ENCODE data around the gene WDR89.
"Not testable (repeated sequence)": the region's sequence is repeated elsewhere in the genome, so short reads cannot be mapped to it uniquely, and the experiment has no call there.

Gene WDR89

GRCh38 chr14:63642656-63643382 lies 1.1 kb upstream of the WDR89 start:
- peak overlapping the region; percentile 69 for H3K4me3 ChIP-seq (ENCODE audit: low read depth, low read length)
- no peak for DNase-seq (ENCODE audit: low read depth)
- TF ChIP-seq CTCF (IDR thresholded peaks at IDR 0.05; ENCODE audit: control insufficient read depth, extremely low read depth, insufficient read depth), result no peak

- DNase-seq (ENCODE audit: low read depth), result peak; percentile 94
- TF ChIP-seq CTCF (IDR thresholded peaks at IDR 0.05; ENCODE audit: control insufficient read depth, extremely low read depth, insufficient read depth), result no peak
- H3K4me3 ChIP-seq (ENCODE audit: low read depth, low read length), result peak overlapping the region; percentile 69
These were observed 549 bp upstream of the WDR89 start for GRCh38 chr14:63642229-63642611.

- H3K4me3 ChIP-seq (ENCODE audit: low read depth, low read length), result no peak overlapping the region
- no peak for DNase-seq (ENCODE audit: low read depth)
- no peak for TF ChIP-seq CTCF (IDR thresholded peaks at IDR 0.05; ENCODE audit: control insufficient read depth, extremely low read depth, insufficient read depth)
These were observed 3.2 kb downstream of the WDR89 start for GRCh38 chr14:63638493-63638892.

- not testable (repeated sequence) for DNase-seq (ENCODE audit: low read depth); H3K4me3 ChIP-seq (ENCODE audit: low read depth, low read length)
These were observed 5.5 kb downstream of the WDR89 start for GRCh38 chr14:63636094-63636635.

- DNase-seq (ENCODE audit: low read depth), result no peak
- TF ChIP-seq CTCF (IDR thresholded peaks at IDR 0.05; ENCODE audit: control insufficient read depth, extremely low read depth, insufficient read depth), result peak; percentile 45
- H3K4me3 ChIP-seq (ENCODE audit: low read depth, low read length), result no peak overlapping the region
These were observed 7.9 kb downstream of the WDR89 start for GRCh38 chr14:63633801-63634200.

GRCh38 chr14:63632932-63633514 lies 8.6 kb downstream of the WDR89 start:
- peak; percentile 70 for TF ChIP-seq CTCF (IDR thresholded peaks at IDR 0.05; ENCODE audit: control insufficient read depth, extremely low read depth, insufficient read depth)
- no peak for DNase-seq (ENCODE audit: low read depth)
- H3K4me3 ChIP-seq (ENCODE audit: low read depth, low read length), result no peak overlapping the region

GRCh38 chr14:63624701-63625100 lies 17.0 kb downstream of the WDR89 start:
- DNase-seq (ENCODE audit: low read depth), result peak; percentile 79
- no peak overlapping the region for H3K4me3 ChIP-seq (ENCODE audit: low read depth, low read length)
- TF ChIP-seq CTCF (IDR thresholded peaks at IDR 0.05; ENCODE audit: control insufficient read depth, extremely low read depth, insufficient read depth), result no peak
